HG02840 (cell line): Measurements from ENCODE around the gene OCA2.
"Not testable (repeated sequence)": the region's sequence is repeated elsewhere in the genome, so short reads cannot be mapped to it uniquely, and the experiment has no call there.

ENCODE experiments used
- ATAC-seq: cut with Tn5 transposase; IDR thresholded peaks from one replicate; pipeline ENCODE4 v1.9.1; 2021; ENCODE audit warnings: mild to moderate bottlenecking, moderate library complexity, moderate number of reproducible peaks; ENCODE audit not compliant: unreplicated experiment, low FRiP score

Gene OCA2

DNA sequence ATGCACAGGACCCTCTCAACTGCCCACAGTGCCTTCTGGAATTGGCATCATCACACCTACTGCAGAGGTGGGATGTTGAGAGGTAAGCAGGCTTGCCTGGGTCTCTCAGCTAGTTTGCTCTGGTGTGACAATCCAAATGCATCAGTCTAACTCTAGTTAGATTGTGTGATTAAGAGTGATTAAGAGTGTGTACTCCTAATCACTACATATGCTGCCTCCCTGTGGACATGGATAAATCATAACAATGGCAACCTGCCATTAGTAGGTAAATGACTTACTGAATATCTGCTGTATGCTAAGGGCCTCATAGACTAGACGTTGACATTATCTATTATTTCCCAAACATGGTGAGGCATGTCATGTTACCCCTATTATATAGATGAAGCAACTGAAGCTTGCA lies 342.1 kb downstream of the OCA2 start:
- no peak for ATAC-seq

- no peak for ATAC-seq
Observed at GRCh38 chr15:27752691-27753090, 346.4 kb downstream of the OCA2 start.

DNA sequence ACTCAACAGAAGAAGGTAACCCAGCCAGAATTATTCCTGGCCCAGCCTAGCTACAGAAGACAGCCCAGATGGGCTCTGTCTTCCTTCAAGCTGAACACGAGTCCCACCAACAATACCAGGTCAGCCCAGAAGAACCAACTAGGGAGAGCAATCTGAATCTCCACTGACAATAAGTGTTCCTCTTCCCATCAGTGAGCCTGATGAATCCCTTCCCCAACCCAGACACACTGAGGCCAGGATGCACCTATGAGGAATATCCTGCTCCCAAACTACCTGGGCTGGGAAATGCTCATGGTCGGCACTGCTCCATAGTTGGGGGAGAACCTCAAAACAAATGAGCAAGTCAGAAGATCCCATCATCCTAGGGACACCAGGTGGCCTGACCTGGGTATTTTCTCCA lies 351.1 kb downstream of the OCA2 start:
- no peak for ATAC-seq

GRCh38 chr15:27746401-27746955 lies 352.6 kb downstream of the OCA2 start:
- no peak for ATAC-seq

DNA sequence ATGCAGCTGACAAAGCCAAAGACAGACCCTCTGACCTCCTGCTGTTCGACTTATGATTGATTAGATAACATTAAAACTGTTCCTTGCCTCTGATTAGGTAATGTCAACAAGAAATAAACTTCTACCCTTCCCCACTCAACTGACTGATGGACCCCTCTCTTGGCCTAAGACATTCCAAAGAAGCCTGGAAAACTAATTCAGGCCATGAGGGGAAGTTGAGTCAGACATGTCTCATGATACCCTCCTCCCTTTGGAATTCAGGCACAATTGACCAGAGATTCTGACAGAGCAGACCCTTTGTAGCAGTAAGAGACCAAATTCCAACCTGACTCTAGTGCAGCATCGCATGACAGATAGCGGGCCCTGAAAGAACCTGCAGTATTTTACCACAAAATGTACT lies 354.5 kb downstream of the OCA2 start:
- ATAC-seq = no peak

DNA sequence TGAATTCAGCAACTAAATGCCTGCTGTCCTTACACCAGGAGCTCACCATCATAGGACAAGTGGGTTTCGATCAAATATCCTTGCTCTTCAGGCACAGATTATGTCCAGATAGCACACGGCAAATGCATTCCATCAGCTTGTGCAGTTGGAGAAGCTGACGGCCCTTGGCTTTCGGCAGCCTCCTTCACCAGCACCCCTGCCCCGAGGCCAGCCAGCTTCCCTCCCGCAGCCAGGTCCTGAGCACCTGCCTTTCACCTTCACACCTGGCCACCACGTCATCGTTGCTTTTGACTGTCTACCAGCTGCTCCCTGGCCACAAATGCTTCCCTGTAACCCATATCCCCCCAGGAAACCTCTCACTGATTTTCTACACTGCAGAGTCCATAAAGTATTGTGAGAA lies 355.5 kb downstream of the OCA2 start:
- no peak for ATAC-seq

DNA sequence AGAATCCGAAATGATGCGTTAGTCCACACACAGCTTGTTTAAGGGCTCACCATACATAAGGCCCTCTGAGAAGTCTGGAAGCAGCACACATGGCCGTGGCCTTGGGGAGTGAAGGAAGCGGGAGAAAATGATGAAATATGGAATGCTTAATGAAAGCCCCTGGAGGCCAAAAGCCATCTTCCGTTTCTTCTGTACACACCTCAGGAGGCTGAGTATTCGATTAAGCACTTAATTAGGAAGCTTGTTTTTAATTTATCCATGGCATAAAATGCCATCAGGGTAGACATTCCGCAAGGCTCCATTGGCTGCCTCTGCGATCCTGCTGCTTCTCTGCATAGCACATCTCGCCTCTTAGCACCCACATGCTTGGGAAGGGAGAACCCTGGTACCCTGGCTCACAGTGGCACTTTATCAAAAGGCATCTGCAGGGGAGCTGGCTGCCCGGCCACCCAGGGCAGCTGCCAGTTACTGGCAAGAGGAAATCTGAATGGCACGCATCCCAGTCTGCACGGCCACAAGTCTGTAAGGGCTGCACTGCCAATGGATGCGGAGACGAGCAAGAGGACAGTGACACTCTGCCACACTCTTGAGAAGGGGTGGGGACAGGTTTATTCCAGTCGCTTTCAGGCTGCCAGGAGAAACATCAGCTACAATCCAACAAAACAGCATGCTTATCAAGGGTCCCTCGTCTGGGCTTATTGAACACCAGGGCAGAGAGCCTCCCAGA lies 356.2 kb downstream of the OCA2 start:
- no peak for ATAC-seq

GRCh38 chr15:27741226-27741860 lies 357.8 kb downstream of the OCA2 start:
- no peak for ATAC-seq

DNA sequence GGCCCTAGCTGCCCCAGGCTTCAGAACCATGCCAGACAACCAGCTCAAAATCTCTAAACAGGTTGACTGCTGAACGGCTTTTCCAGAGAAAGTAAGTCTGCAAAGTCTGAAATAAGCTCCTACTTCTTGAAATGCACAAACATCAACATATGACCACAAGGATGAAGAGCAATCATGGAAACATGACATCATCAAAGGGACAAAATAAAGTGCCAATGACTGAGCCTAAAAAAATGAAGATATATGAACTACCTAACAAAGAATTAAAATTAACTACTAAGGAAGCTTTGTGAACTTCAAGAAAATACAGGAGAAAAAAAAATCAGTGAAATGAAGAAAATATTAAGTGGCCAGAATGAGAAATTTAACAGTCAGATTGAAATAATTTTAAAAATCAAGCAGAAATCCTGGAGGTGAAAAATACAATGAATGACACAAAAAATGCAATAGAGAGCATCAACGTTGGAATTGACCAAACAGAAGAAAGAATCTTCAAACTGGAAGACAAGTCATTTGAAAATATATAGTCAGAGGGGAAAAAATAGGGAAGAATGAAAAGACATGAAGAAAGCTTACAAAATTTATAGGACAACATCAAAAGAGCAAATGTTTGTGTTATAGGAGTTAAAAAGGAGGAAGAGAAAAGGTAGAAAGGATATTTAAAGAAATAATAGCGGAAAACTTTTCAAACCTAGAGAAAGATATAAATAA lies 364.2 kb downstream of the OCA2 start:
- no peak for ATAC-seq

- no peak for ATAC-seq
Observed at GRCh38 chr15:27731776-27732175, 367.3 kb downstream of the OCA2 start.

GRCh38 chr15:27730868-27731267 lies 368.2 kb downstream of the OCA2 start:
- no peak for ATAC-seq

GRCh38 chr15:27725731-27726130 lies 373.4 kb downstream of the OCA2 start:
- ATAC-seq = no peak

GRCh38 chr15:27723821-27724220 lies 375.3 kb downstream of the OCA2 start:
- ATAC-seq = no peak

DNA sequence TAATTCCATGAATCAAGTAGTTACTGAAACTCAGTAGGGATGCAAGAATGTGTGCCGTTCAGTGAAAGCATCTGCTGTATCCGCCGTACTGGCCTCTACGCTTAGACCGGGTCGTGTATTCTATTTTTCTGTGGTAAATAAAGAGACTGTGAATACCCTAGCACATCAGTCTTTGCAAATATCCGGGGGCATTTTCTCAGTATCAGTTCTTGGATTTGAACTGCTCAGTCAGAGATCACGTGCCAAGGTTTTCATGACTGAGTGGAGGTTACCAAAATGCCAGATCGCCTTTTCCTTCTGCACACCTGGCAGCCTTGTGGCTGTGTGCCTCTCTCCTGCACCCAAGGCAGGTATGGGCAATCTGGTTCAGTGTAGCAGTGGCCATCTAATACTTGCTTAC lies 377.0 kb downstream of the OCA2 start:
- ATAC-seq = no peak

GRCh38 chr15:27714675-27715074 lies 384.4 kb downstream of the OCA2 start:
- ATAC-seq = no peak

DNA sequence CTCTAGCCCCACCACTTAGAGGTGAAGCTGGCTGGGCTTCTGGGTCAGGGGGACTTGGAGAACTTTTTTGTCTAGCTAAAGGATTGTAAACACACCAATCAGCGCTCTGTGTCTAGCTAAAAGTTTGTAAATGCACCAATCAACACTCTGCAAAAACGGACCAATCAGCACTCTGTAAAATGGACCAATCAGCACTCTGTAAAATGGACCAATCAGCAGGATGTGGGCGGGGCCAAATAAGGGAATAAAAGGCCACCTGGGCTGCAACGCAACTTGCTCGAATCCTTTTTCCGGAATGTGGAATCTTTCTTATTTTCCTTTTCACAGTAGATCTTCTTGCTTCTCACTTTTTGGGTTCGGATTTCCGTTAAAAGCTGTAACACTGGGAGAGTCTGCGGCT lies 385.3 kb downstream of the OCA2 start:
- not testable (repeated sequence) for ATAC-seq

DNA sequence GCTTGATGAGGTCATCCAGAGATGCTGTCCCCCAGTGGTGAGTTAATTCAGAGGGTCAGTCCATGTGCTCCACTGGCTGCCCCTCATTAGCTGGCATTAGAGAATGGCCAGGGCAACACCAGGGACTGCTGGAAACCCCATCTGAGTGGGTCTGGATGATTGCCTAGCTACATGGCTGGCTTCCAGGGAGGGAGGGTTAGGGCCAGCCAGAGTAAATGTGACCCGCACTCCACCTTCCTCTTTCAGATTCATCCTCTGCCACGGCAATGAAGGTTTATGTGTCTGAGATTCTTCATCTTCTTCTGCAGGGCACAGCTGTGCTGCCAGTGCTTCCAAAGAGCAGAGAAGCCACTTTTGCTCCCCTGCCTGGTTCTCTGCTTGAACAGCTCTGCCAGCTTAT lies 391.9 kb downstream of the OCA2 start:
- no peak for ATAC-seq

GRCh38 chr15:27706300-27706699 lies 392.8 kb downstream of the OCA2 start:
- no peak for ATAC-seq

DNA sequence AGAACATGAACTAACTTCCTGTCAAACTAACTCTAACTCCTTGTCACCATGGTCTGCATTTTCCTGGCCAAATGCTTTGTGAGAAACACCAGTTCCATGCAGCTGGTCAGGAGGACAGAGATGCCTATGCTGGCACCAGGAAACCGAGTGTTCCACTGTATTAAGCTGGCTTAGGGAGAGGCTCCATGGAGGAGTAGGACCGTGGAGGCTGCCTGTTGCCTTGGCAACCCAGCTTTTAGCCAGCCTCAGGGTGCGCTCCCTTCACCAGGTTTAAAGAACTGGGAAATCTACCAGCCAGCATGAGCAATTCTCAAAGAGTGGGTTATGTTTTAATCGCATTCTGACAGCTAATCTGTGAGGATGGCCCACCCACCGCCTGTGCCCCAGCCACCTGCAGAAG lies 394.1 kb downstream of the OCA2 start:
- no peak for ATAC-seq
